GM12801 (cell line): ENCODE results near the gene CACNG6.

Source experiments
- CTCF ChIP-seq: IDR thresholded peaks from one replicate; pipeline ENCODE4 v1.5.1; 2011; ENCODE audit warnings: control low read depth; ENCODE audit not compliant: insufficient read length; ENCODE audit errors: extremely low read depth

The CACNG6 gene

DNA sequence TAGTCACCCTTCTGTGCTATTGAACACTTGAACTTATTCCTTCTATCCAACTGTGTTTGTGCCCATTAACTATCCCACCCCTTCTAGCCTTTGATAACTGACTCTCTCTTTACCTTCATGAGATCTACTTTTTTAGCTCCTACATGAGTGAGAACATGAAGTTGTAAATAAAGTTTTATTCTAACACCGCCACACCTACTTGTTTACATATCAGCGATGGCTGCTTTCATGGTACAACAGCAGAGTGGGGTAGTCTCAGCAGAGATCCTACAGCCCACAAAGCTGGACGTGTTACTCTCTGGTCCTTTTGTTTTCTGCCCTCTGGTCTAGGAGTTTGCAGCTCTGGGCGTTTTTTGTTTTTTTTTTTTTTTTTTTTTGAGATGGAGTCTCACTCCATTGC, 48.6 kb downstream of the CACNG6 start:
- TF ChIP-seq CTCF = no peak

GRCh38 chr19:54041969-54042606, 50.7 kb downstream of the CACNG6 start:
- TF ChIP-seq CTCF = no peak

DNA sequence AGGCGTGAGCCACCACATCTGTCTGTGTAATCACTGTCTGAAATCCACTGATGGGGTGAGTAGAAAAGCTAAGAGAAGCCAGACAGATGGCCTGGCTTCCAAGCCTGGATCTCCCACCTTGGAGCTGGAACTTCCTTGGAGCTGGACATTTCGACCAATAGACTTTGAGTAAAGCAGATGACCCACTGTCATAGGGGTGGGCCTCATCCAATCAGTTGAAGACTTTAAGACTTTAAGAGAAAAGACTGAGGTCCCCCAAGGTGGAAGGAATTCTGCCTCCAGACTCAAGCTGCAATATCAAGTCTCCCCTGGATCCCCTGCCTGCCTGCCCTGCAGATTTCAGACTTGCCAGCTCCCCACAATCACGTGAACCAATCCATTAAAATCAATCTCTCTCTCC, 51.6 kb downstream of the CACNG6 start:
- TF ChIP-seq CTCF = no peak

- no peak for TF ChIP-seq CTCF
Observed at GRCh38 chr19:54045771-54046170, 54.3 kb downstream of the CACNG6 start.

- TF ChIP-seq CTCF = no peak
Observed at GRCh38 chr19:54047616-54048015, 56.2 kb downstream of the CACNG6 start.
